Fibroblast of skin of right biceps (primary cell): ENCODE measurements around the gene GGN.

Experiments
- DNase-seq: peaks from one replicate; pipeline ENCODE4 v3.0.0-alpha.2; 2013

Gene GGN

GRCh38 chr19:38360351-38360750 is 27.5 kb downstream of the GGN start:
- no peak for DNase-seq

- DNase-seq = no peak
These were observed 28.4 kb downstream of the GGN start for GRCh38 chr19:38359242-38360021.

- no peak for DNase-seq
These were observed 29.8 kb downstream of the GGN start for GRCh38 chr19:38358071-38358470.

- no peak for DNase-seq
These were observed 31.8 kb downstream of the GGN start for GRCh38 chr19:38355728-38356725.

- DNase-seq = no peak
These were observed 35.2 kb downstream of the GGN start for GRCh38 chr19:38352611-38353010.

GRCh38 chr19:38351865-38352395 is 35.9 kb downstream of the GGN start:
- no peak for DNase-seq

- no peak for DNase-seq
These were observed 37.0 kb downstream of the GGN start for GRCh38 chr19:38350883-38351282.

- no peak for DNase-seq
These were observed 41.0 kb downstream of the GGN start for GRCh38 chr19:38346837-38347236.

GRCh38 chr19:38340927-38341326 is 46.9 kb downstream of the GGN start:
- DNase-seq = no peak

- DNase-seq = peak; percentile 29
These were observed 48.8 kb downstream of the GGN start for GRCh38 chr19:38339011-38339410.

GRCh38 chr19:38337360-38337653 is 50.5 kb downstream of the GGN start:
- DNase-seq = no peak

- peak; percentile 81 for DNase-seq
These were observed 51.0 kb downstream of the GGN start for GRCh38 chr19:38336638-38337359.

- peak; percentile 94 for DNase-seq
These were observed 51.7 kb downstream of the GGN start for GRCh38 chr19:38335949-38336637.
